ENCODE data around the gene CLBA1.

- TF ChIP-seq POLR2AphosphoS5 (IDR thresholded peaks at IDR 0.05; ENCODE audit: low read depth) (no peak), EZH2 (IDR thresholded peaks at IDR 0.05; ENCODE audit: low read depth, unreplicated experiment) (no peak), CTCF (conservative IDR thresholded peaks at IDR 0.05; ENCODE audit: low read depth in 2 of 2) (no peak), CREB1 (CRISPR knock-in tag; IDR thresholded peaks at IDR 0.05; ENCODE audit: low read depth) (no peak), NANOG (IDR thresholded peaks at IDR 0.05; ENCODE audit: borderline replicate concordance) (no peak), EZH2phosphoT487 (IDR thresholded peaks at IDR 0.05; ENCODE audit: unreplicated experiment) (no peak)
Measured at GRCh38 chr14:105010891-105011291, 25.3 kb downstream of the CLBA1 start.

All from GM23338 (cell line).